ENCODE results near the gene LRP6. TPM values are rescaled to one million over a fixed set of nuclear protein-coding genes. Genes with fewer than 3 reads are reported as not detected.
A peak's percentile ranks its signal among the peaks of the same experiment; 100 is the strongest.

Gene LRP6
- total and polyA plus RNA-seq, 2 of the 13 experiments (the other 11 are each of a cell fraction or from before 2014, with no cell fraction given): 33.8 to 42.0 TPM

GRCh38 chr12:12171991-12172511 lies 94.8 kb downstream of the LRP6 start:
- Histone ChIP-seq H3K27me3 (ENCODE audit: control insufficient read depth in 1 of 2, insufficient read depth in 2 of 2, low read length in 2 of 2) (no peaks in the 10 kb centered on the region), H3K4me2 (ENCODE audit: low read depth, low read length) (no peak overlapping the region), H3K4me3 (replicated peaks in 1 of 3; ENCODE audit: insufficient read depth in 1 of 3, low read depth in 2 of 3, low read length in 3 of 3) (no peak overlapping the region), H3K36me3 (replicated peaks in 1 of 2; ENCODE audit: control insufficient read depth in 1 of 2, insufficient read depth in 2 of 2, low read length in 2 of 2) (peaks cover 1 to 9% of the 10 kb centered on the region in 2 experiments; a peak in 2 of 5 replicates), H3K4me1 (ENCODE audit: insufficient read depth, low read length) (peaks cover 15% of the 10 kb centered on the region), H3K9ac (ENCODE audit: insufficient read depth, low read depth, low read length) (no peak overlapping the region), H3K27ac (ENCODE audit: extremely low read length, insufficient read depth, low read length) (no peak overlapping the region), H3K79me2 (ENCODE audit: insufficient read depth, low read length) (peaks cover 5% of the 10 kb centered on the region), H2AFZ (ENCODE audit: low read length) (no peak overlapping the region), H4K20me1 (ENCODE audit: insufficient read depth, low read length) (0 out of 2 replicates have a peak, but pooled peaks cover 2% of the 10 kb centered on the region), H3K9me3 (ENCODE audit: low read length) (no peaks in the 10 kb centered on the region)
- ATAC-seq (no peak), FAIRE-seq (no peak), DNase-seq (ENCODE audit: low spot score) (no peak)
- no TSS peak for BruUV-seq (replicated peaks)
- CTCF ChIA-PET (ENCODE audit: low intra/inter-chr PET ratio, low total read pairs): no interaction called here
- TF ChIP-seq, protein P1, sequence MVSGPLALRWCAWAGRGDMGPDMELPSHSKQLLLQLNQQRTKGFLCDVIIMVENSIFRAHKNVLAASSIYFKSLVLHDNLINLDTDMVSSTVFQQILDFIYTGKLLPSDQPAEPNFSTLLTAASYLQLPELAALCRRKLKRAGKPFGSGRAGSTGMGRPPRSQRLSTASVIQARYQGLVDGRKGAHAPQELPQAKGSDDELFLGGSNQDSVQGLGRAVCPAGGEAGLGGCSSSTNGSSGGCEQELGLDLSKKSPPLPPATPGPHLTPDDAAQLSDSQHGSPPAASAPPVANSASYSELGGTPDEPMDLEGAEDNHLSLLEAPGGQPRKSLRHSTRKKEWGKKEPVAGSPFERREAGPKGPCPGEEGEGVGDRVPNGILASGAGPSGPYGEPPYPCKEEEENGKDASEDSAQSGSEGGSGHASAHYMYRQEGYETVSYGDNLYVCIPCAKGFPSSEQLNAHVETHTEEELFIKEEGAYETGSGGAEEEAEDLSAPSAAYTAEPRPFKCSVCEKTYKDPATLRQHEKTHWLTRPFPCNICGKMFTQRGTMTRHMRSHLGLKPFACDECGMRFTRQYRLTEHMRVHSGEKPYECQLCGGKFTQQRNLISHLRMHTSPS (CRISPR knock-in tag; IDR thresholded peaks at IDR 0.05; ENCODE audit: low read depth): no peak
- TF ChIP-seq ZNF891 (CRISPR knock-in tag; IDR thresholded peaks at IDR 0.05): no peak
- 89% methylated on average over 1 of the region's 1 CpG for WGBS (ENCODE audit: low lambda C conversion rate)
- in situ Hi-C loops (cut with HindIII; ENCODE audit: extremely low pct_ligation_motif_present, low pct_unique_long_range_greater_than_20kb): no loop called here
- intact Hi-C loops (cut with micrococcal nuclease; ENCODE audit: unreplicated experiment): no loop called here
- POLR2A ChIA-PET: no interaction called here

DNA sequence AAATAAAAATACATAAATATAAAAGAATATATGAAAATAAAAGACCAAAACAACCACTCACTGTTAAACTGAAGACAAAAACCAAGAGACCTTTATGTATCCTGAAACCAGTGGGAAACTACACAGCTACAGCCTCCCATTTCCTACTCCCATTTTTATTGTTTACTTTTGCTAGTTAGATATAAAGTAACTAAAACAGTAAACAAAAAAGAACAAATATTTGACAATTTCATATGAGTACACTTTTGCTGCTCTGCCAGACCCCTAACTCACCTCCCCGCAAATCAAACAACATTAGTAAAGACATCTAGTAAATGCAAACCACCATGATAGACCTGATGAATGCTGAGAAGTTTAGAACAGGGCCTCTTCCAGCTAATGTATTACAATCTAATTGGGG lies 99.0 kb downstream of the LRP6 start:
- Histone ChIP-seq H3K36me3 (replicated peaks in 1 of 2; ENCODE audit: control insufficient read depth in 1 of 2, insufficient read depth in 2 of 2, low read length in 2 of 2) (peaks cover 1 to 18% of the 10 kb centered on the region in 2 experiments; a peak in 4 of 5 replicates), H2AFZ (ENCODE audit: low read length) (no peak overlapping the region), H3K79me2 (ENCODE audit: insufficient read depth, low read length) (peaks cover 12% of the 10 kb centered on the region), H3K9me3 (ENCODE audit: low read length) (no peaks in the 10 kb centered on the region), H3K9ac (ENCODE audit: insufficient read depth, low read depth, low read length) (no peak overlapping the region), H3K4me1 (ENCODE audit: insufficient read depth, low read length) (peaks cover 43% of the 10 kb centered on the region), H3K27ac (ENCODE audit: extremely low read length, insufficient read depth, low read length) (no peak overlapping the region), H3K4me2 (ENCODE audit: low read depth, low read length) (peak overlapping the region; percentile 25; the same call in 1 of the 2 replicates), H3K4me3 (replicated peaks in 1 of 3; ENCODE audit: insufficient read depth in 1 of 3, low read depth in 2 of 3, low read length in 3 of 3) (no peak overlapping the region; a peak in 2 of 6 replicates), H3K27me3 (ENCODE audit: control insufficient read depth in 1 of 2, insufficient read depth in 2 of 2, low read length in 2 of 2) (no peaks in the 10 kb centered on the region), H4K20me1 (ENCODE audit: insufficient read depth, low read length) (0 out of 2 replicates have a peak, but pooled peaks cover 2% of the 10 kb centered on the region)
- FAIRE-seq: peak; percentile 63
- in situ Hi-C loops (cut with HindIII; ENCODE audit: extremely low pct_ligation_motif_present, low pct_unique_long_range_greater_than_20kb): no loop called here
- no TSS peak for BruUV-seq (replicated peaks)
- intact Hi-C loops (cut with micrococcal nuclease; ENCODE audit: unreplicated experiment): loop anchor here (5.0 to 10.0 kb wide), 3 partner anchors 73 to 164 kb away; partner anchors contain the start of gene LRP6
- DNase-seq (ENCODE audit: low spot score): peak; percentile 45
- CTCF ChIA-PET (ENCODE audit: low intra/inter-chr PET ratio, low total read pairs): no interaction called here
- POLR2A ChIA-PET: no interaction called here
- 20% methylated on average over 1 of the region's 1 CpG for WGBS (ENCODE audit: low lambda C conversion rate)
- ATAC-seq: peak; percentile 78
- TF ChIP-seq ZNF512 (CRISPR knock-in tag; IDR thresholded peaks at IDR 0.05): no peak
- TF ChIP-seq RFX1 (IDR thresholded peaks at IDR 0.05): no peak
- no peak for TF ChIP-seq MLXIP (CRISPR knock-in tag; IDR thresholded peaks at IDR 0.05; ENCODE audit: borderline replicate concordance)
- TF ChIP-seq, protein P2, sequence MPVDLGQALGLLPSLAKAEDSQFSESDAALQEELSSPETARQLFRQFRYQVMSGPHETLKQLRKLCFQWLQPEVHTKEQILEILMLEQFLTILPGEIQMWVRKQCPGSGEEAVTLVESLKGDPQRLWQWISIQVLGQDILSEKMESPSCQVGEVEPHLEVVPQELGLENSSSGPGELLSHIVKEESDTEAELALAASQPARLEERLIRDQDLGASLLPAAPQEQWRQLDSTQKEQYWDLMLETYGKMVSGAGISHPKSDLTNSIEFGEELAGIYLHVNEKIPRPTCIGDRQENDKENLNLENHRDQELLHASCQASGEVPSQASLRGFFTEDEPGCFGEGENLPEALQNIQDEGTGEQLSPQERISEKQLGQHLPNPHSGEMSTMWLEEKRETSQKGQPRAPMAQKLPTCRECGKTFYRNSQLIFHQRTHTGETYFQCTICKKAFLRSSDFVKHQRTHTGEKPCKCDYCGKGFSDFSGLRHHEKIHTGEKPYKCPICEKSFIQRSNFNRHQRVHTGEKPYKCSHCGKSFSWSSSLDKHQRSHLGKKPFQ (CRISPR knock-in tag; IDR thresholded peaks at IDR 0.05; ENCODE audit: insufficient replicate concordance): no peak
- no peak for TF ChIP-seq GPN1 (CRISPR knock-in tag; IDR thresholded peaks at IDR 0.05; ENCODE audit: borderline replicate concordance)
- no peak for TF ChIP-seq TBX2 (CRISPR knock-in tag; IDR thresholded peaks at IDR 0.05; ENCODE audit: borderline replicate concordance)
- 0 out of 2 replicates have a peak, but pooled peaks have one; percentile 18 for TF ChIP-seq FOXK1 (CRISPR knock-in tag; IDR thresholded peaks at IDR 0.05; ENCODE audit: borderline replicate concordance, low read depth)

Data from HepG2 (cell line).